ENCODE measurements around the gene CEBPZOS. TPM values are rescaled to one million over a fixed set of nuclear protein-coding genes. Genes with fewer than 3 reads are reported as not detected.
"Not testable (repeated sequence)": the region's sequence is repeated elsewhere in the genome, so short reads cannot be mapped to it uniquely, and the experiment has no call there.

The CEBPZOS gene
- polyA plus RNA-seq, 2 donors, result 19.1 to 53.7 TPM

GRCh38 chr2:37205689-37206341 lies 9.5 kb downstream of the CEBPZOS start:
- Histone ChIP-seq H3K4me1 (ENCODE audit: control insufficient read depth in 2 of 2, insufficient read depth in 2 of 2, low read length in 1 of 2) (no peaks in the 10 kb centered on the region), H3K4me3 (ENCODE audit: low read depth in 1 of 2, low read length in 2 of 2) (no peak overlapping the region), H3K36me3 (ENCODE audit: control insufficient read depth in 2 of 2, insufficient read depth in 2 of 2, low read length in 1 of 2) (peaks cover 0 to 9% of the 10 kb centered on the region in 2 donors), H3K9me3 (ENCODE audit: control insufficient read depth in 2 of 2, insufficient read depth in 1 of 2, low read depth in 1 of 2, low read length in 1 of 2) (peaks cover 0 to 2% of the 10 kb centered on the region in 2 donors), H3K27me3 (ENCODE audit: control insufficient read depth in 1 of 2, insufficient read depth in 2 of 2, low read length in 2 of 2) (no peaks in the 10 kb centered on the region), H3K27ac (ENCODE audit: low read depth in 2 of 2, low read length in 1 of 2) (no peak overlapping the region)
- WGBS, 2 donors, result 92 to 96% methylated on average over 5 of the region's 5 CpGs

DNA sequence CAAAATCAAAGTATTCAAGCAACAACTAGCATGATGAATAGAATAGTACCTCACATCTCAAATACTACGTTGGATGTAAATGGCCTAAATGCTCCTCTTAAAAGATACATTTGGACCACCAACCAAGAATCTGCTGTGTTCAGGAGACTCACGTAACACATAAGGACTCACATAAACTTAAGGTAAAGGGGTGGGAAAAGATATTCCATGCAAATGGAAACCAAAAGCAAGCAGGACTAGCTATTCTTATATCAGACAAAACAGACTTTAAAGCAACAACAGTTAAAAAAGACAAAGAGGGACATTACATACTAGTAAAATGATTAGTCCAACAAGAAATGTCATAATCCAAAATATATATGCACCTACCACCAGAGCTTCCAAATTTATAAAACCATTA lies 10.5 kb downstream of the CEBPZOS start:
- not testable (repeated sequence) for H3K36me3 ChIP-seq (ENCODE audit: control insufficient read depth in 2 of 2, insufficient read depth in 2 of 2, low read length in 1 of 2); H3K27ac ChIP-seq (ENCODE audit: low read depth in 2 of 2, low read length in 1 of 2); H3K4me1 ChIP-seq (ENCODE audit: control insufficient read depth in 2 of 2, insufficient read depth in 2 of 2, low read length in 1 of 2); H3K9me3 ChIP-seq (ENCODE audit: control insufficient read depth in 2 of 2, insufficient read depth in 1 of 2, low read depth in 1 of 2, low read length in 1 of 2); H3K4me3 ChIP-seq (ENCODE audit: low read depth in 1 of 2, low read length in 2 of 2); H3K27me3 ChIP-seq (ENCODE audit: control insufficient read depth in 1 of 2, insufficient read depth in 2 of 2, low read length in 2 of 2)
- WGBS, 2 donors, result 98 to 99% methylated on average over 2 of the region's 2 CpGs

GRCh38 chr2:37211212-37211611 lies 14.9 kb downstream of the CEBPZOS start:
- Histone ChIP-seq H3K9me3 (ENCODE audit: control insufficient read depth in 2 of 2, insufficient read depth in 1 of 2, low read depth in 1 of 2, low read length in 1 of 2) (peaks cover 0 to 2% of the 10 kb centered on the region in 2 donors), H3K27ac (ENCODE audit: low read depth in 2 of 2, low read length in 1 of 2) (no peak overlapping the region), H3K4me3 (ENCODE audit: low read depth in 1 of 2, low read length in 2 of 2) (no peak overlapping the region), H3K27me3 (ENCODE audit: control insufficient read depth in 1 of 2, insufficient read depth in 2 of 2, low read length in 2 of 2) (no peaks in the 10 kb centered on the region), H3K4me1 (ENCODE audit: control insufficient read depth in 2 of 2, insufficient read depth in 2 of 2, low read length in 1 of 2) (no peaks in the 10 kb centered on the region), H3K36me3 (ENCODE audit: control insufficient read depth in 2 of 2, insufficient read depth in 2 of 2, low read length in 1 of 2) (peaks cover 4 to 6% of the 10 kb centered on the region in 2 donors)

- Histone ChIP-seq H3K4me3 (ENCODE audit: low read depth in 1 of 2, low read length in 2 of 2) (no peak overlapping the region), H3K9me3 (ENCODE audit: control insufficient read depth in 2 of 2, insufficient read depth in 1 of 2, low read depth in 1 of 2, low read length in 1 of 2) (no peaks in the 10 kb centered on the region), H3K36me3 (ENCODE audit: control insufficient read depth in 2 of 2, insufficient read depth in 2 of 2, low read length in 1 of 2) (peaks cover 3 to 4% of the 10 kb centered on the region in 2 donors), H3K27ac (ENCODE audit: low read depth in 2 of 2, low read length in 1 of 2) (no peak overlapping the region), H3K27me3 (ENCODE audit: control insufficient read depth in 1 of 2, insufficient read depth in 2 of 2, low read length in 2 of 2) (no peaks in the 10 kb centered on the region), H3K4me1 (ENCODE audit: control insufficient read depth in 2 of 2, insufficient read depth in 2 of 2, low read length in 1 of 2) (no peaks in the 10 kb centered on the region)
- 71 to 86% methylated on average over 3 of the region's 3 CpGs for WGBS, 2 donors
Measured at GRCh38 chr2:37211939-37212338, 15.6 kb downstream of the CEBPZOS start.

- H3K27ac ChIP-seq (ENCODE audit: low read depth in 2 of 2, low read length in 1 of 2), result no peak overlapping the region
Measured at GRCh38 chr2:37215250-37215649, 19.0 kb downstream of the CEBPZOS start.

GRCh38 chr2:37219046-37219445 lies 22.8 kb downstream of the CEBPZOS start:
- H3K4me1 ChIP-seq (ENCODE audit: control insufficient read depth in 2 of 2, insufficient read depth in 2 of 2, low read length in 1 of 2), result no peaks in the 10 kb centered on the region
- peak overlapping the region in 1 of 2 donors; percentile 67 for H3K27ac ChIP-seq (ENCODE audit: low read depth in 2 of 2, low read length in 1 of 2)
- 59 to 67% methylated on average over 4 of the region's 4 CpGs for WGBS, 2 donors
- no peaks in the 10 kb centered on the region for H3K27me3 ChIP-seq (ENCODE audit: control insufficient read depth in 1 of 2, insufficient read depth in 2 of 2, low read length in 2 of 2)
- H3K9me3 ChIP-seq (ENCODE audit: control insufficient read depth in 2 of 2, insufficient read depth in 1 of 2, low read depth in 1 of 2, low read length in 1 of 2), result no peaks in the 10 kb centered on the region
- H3K36me3 ChIP-seq (ENCODE audit: control insufficient read depth in 2 of 2, insufficient read depth in 2 of 2, low read length in 1 of 2), result no peaks in the 10 kb centered on the region
- peak overlapping the region in 1 of 2 donors; percentile 20 for H3K4me3 ChIP-seq (ENCODE audit: low read depth in 1 of 2, low read length in 2 of 2)

More at GRCh38 chr2:37215250-37215649, 19.0 kb downstream of the CEBPZOS start:
- 86 to 92% methylated on average over 1 of the region's 1 CpG for WGBS, 2 donors
- Histone ChIP-seq H3K9me3 (ENCODE audit: control insufficient read depth in 2 of 2, insufficient read depth in 1 of 2, low read depth in 1 of 2, low read length in 1 of 2) (no peaks in the 10 kb centered on the region), H3K36me3 (ENCODE audit: control insufficient read depth in 2 of 2, insufficient read depth in 2 of 2, low read length in 1 of 2) (peaks cover 3 to 4% of the 10 kb centered on the region in 2 donors), H3K27me3 (ENCODE audit: control insufficient read depth in 1 of 2, insufficient read depth in 2 of 2, low read length in 2 of 2) (no peaks in the 10 kb centered on the region), H3K4me1 (ENCODE audit: control insufficient read depth in 2 of 2, insufficient read depth in 2 of 2, low read length in 1 of 2) (no peaks in the 10 kb centered on the region), H3K4me3 (ENCODE audit: low read depth in 1 of 2, low read length in 2 of 2) (no peak overlapping the region)

DNA sequence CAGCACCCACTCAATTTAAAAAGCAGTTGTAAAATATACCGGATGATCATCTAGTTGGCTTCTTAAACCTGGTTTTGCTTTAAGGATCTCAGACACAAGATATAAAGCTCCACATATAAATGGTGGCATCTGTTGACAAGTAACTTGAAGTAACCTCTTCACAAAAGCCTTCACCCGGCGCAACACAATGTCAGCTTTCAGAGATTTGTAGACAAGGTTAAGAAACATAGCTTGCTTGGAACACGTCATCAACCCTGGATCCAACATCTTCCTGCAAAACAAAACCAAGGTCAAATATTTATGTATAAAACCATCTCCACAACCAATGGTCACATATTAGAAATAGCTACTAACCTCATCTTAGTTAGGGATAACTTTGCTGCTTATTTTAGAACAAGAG lies 26.8 kb downstream of the CEBPZOS start:
- Histone ChIP-seq H3K4me3 (ENCODE audit: low read depth in 1 of 2, low read length in 2 of 2) (no peak overlapping the region), H3K27ac (ENCODE audit: low read depth in 2 of 2, low read length in 1 of 2) (no peak overlapping the region), H3K9me3 (ENCODE audit: control insufficient read depth in 2 of 2, insufficient read depth in 1 of 2, low read depth in 1 of 2, low read length in 1 of 2) (no peaks in the 10 kb centered on the region), H3K36me3 (ENCODE audit: control insufficient read depth in 2 of 2, insufficient read depth in 2 of 2, low read length in 1 of 2) (peaks cover 2 to 3% of the 10 kb centered on the region in 2 donors), H3K4me1 (ENCODE audit: control insufficient read depth in 2 of 2, insufficient read depth in 2 of 2, low read length in 1 of 2) (no peaks in the 10 kb centered on the region), H3K27me3 (ENCODE audit: control insufficient read depth in 1 of 2, insufficient read depth in 2 of 2, low read length in 2 of 2) (no peaks in the 10 kb centered on the region)
- 97% methylated on average over 4 of the region's 4 CpGs for WGBS, 2 donors

- 79 to 88% methylated on average over 1 of the region's 1 CpG for WGBS, 2 donors
- Histone ChIP-seq H3K27me3 (ENCODE audit: control insufficient read depth in 1 of 2, insufficient read depth in 2 of 2, low read length in 2 of 2) (no peaks in the 10 kb centered on the region), H3K4me1 (ENCODE audit: control insufficient read depth in 2 of 2, insufficient read depth in 2 of 2, low read length in 1 of 2) (no peaks in the 10 kb centered on the region), H3K4me3 (ENCODE audit: low read depth in 1 of 2, low read length in 2 of 2) (no peak overlapping the region), H3K27ac (ENCODE audit: low read depth in 2 of 2, low read length in 1 of 2) (no peak overlapping the region), H3K9me3 (ENCODE audit: control insufficient read depth in 2 of 2, insufficient read depth in 1 of 2, low read depth in 1 of 2, low read length in 1 of 2) (no peaks in the 10 kb centered on the region), H3K36me3 (ENCODE audit: control insufficient read depth in 2 of 2, insufficient read depth in 2 of 2, low read length in 1 of 2) (peaks cover 2 to 3% of the 10 kb centered on the region in 2 donors)
Measured at GRCh38 chr2:37224063-37224462, 27.8 kb downstream of the CEBPZOS start.

DNA sequence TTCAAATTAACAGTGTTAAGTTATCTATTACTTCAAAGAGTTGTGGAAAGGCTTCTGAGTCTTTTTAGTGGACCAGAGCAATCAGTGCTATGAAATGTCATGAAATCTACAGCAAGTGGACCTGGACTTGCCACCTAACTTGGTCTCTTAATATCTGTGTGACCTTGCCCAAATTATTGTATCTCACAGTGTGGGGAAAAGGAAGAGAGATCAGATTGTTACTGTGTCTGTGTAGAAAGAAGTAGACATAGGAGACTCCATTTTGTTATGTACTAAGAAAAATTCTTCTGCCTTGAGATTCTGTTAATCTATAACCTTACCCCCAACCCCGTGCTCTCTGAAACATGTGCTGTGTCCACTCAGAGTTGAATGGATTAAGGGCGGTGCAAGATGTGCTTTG lies 28.8 kb downstream of the CEBPZOS start:
- WGBS, 2 donors, result no CpG with 5 or more reads among the region's 2 CpGs
- not testable (repeated sequence) for H3K27me3 ChIP-seq (ENCODE audit: control insufficient read depth in 1 of 2, insufficient read depth in 2 of 2, low read length in 2 of 2); H3K4me1 ChIP-seq (ENCODE audit: control insufficient read depth in 2 of 2, insufficient read depth in 2 of 2, low read length in 1 of 2); H3K9me3 ChIP-seq (ENCODE audit: control insufficient read depth in 2 of 2, insufficient read depth in 1 of 2, low read depth in 1 of 2, low read length in 1 of 2); H3K27ac ChIP-seq (ENCODE audit: low read depth in 2 of 2, low read length in 1 of 2); H3K4me3 ChIP-seq (ENCODE audit: low read depth in 1 of 2, low read length in 2 of 2); H3K36me3 ChIP-seq (ENCODE audit: control insufficient read depth in 2 of 2, insufficient read depth in 2 of 2, low read length in 1 of 2)

- Histone ChIP-seq H3K4me1 (ENCODE audit: control insufficient read depth in 2 of 2, insufficient read depth in 2 of 2, low read length in 1 of 2) (peaks cover 0 to 3% of the 10 kb centered on the region in 2 donors), H3K36me3 (ENCODE audit: control insufficient read depth in 2 of 2, insufficient read depth in 2 of 2, low read length in 1 of 2) (peaks cover 2 to 3% of the 10 kb centered on the region in 2 donors), H3K27me3 (ENCODE audit: control insufficient read depth in 1 of 2, insufficient read depth in 2 of 2, low read length in 2 of 2) (no peaks in the 10 kb centered on the region), H3K27ac (ENCODE audit: low read depth in 2 of 2, low read length in 1 of 2) (no peak overlapping the region), H3K4me3 (ENCODE audit: low read depth in 1 of 2, low read length in 2 of 2) (no peak overlapping the region), H3K9me3 (ENCODE audit: control insufficient read depth in 2 of 2, insufficient read depth in 1 of 2, low read depth in 1 of 2, low read length in 1 of 2) (no peaks in the 10 kb centered on the region)
- 92 to 96% methylated on average over 4 of the region's 4 CpGs for WGBS, 2 donors
Measured at GRCh38 chr2:37226863-37227262, 30.6 kb downstream of the CEBPZOS start.

All from esophagus (tissue), 2 donors.